ENCODE measurements around the gene ZNRF3.

GRCh38 chr22:28855355-28856094, 27.8 kb upstream of the ZNRF3 start:
- TF ChIP-seq CTCF (IDR thresholded peaks at IDR 0.05; ENCODE audit: insufficient read depth, low read length, poor library complexity, severe bottlenecking) (peak; percentile 59), EZH2phosphoT487 (conservative IDR thresholded peaks at IDR 0.05; ENCODE audit: low read length) (no peak)

Data from SU-DHL-6 (cell line).